DMS114 treated with DMSO at 0.1 percent for 48 hours (cell line): ENCODE measurements around the gene AUTS2.

Experiments used
- DNase-seq: peaks from one replicate; lab custom pipeline; 2025; ENCODE audit not compliant: unreplicated experiment; lab: John Stamatoyannopoulos, UW

AUTS2 gene

DNA sequence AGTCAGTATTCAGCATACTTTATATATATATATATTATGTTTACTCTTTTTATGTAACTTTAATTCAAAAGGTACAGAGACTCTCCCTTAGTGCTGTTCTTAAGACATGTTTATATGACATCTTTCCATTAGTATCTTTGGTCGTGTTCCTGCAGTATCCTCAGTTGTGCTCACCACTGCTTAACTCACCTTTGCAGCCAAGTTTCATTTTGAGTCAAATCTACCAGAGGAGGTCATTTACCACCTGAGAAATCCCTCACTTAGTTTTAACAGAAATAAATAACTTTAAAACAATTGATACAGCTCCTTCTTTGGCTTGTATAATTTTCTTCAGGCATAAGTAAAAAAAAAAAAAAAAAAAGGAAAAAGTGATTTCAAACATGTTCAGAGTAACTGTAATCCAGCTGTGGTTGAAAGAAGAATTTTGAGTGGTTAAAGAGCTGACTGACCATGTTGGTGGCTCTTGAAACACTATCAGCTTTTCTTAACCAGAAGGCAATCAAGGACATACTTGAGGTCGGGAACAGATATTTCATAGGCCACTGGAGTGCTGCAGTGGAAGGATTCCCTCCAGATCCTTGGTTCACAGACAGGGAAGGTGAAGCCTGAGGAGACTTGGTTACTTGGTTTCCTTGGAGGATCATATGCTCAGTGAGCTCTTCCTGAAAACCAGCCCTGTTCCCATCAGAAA is 116.8 kb downstream of the AUTS2 start:
- no peak for DNase-seq

DNA sequence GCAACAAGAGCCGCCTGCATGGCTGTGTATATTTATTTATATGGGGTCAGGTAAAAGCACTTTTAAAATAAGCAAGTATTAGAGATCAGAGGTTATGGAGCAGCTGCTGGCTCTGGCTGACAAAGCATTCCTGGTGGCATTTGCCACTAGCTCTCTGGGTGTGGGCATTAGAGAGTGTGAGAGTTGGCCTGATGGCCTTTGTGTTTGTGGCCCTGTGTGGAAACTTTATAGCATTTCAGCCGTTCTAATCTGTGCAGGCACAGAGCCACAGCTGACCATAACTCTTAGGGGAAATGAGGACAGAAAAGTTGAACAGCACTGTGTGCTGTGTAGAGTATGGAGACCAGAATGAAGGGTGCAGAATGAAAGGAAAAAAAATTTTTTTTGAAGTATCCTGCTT is 118.9 kb downstream of the AUTS2 start:
- no peak for DNase-seq

DNA sequence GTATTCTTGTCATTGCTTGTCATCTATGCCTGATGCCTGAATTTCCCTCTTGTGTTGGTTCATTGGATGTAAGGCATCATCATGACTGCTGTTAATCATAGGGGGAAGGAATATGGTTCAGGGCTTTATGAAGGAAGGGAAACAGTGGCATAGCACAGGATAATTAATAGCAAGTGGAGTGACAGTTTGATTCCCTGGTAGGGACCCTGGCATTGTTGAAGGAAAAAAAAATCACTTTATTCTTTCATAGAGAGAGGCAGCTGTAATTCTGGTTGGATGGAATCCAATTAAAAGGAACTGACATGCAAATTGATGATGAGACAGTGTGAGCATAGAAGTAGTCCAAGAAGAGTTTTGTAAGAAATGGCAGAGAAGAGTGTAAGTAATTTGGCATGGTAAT is 121.4 kb downstream of the AUTS2 start:
- no peak for DNase-seq

DNA sequence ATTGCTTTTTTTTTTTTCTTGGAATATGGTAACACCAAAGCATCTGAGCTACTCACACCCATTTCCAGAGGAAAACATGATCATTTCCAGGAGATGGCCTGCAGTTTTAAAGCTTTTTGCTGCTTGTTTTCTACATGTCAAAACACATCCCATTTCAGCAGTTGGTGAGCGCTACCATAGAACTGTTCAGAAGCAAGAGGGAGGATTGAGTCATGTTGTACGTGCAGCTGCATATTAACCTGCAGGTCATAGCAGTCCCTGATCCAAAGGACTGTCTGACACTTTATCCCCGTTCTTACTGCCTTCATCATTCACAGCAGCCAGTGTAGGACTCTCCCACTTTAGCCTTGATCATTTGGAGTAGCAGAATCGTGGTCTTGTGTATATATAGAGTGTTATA is 124.6 kb downstream of the AUTS2 start:
- no peak for DNase-seq

DNA sequence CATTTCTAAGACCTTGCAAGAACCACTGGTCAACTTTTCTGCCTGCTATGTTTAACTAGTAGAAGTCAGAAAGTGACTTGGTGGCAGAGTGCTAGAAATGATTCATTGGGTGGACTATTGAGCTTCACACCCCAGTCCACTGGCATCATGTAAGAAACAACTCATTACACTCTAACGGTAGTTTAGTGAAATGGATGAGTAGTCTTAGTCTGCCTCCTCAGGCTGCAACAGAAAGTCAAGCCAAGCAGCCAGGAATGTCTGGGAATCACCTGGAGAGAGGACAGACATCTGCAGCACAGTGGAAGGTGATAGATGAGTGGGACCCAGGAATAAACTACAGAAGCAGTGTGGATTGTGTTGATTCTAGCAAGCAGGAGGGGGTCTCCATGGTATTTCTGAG is 125.4 kb downstream of the AUTS2 start:
- no peak for DNase-seq

DNA sequence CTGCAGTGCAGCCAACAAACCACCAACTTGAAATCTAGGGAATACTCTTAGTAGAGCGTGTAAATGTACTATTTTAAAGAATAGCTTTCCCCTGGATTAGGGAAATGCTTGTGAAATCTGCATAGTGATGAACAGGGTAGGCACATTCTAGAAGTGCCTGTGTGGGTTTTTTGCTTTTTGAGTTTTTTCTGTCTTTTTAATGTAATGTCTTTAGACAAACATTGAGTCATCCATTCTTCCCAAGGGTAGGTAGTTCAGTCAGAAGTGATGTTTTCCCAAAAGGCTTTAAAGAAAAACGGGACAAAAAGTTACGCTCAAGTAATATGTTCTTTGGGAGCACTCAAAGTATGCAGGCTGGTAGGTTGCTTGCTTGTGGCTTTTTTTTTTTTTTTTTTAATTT is 130.0 kb downstream of the AUTS2 start:
- DNase-seq = no peak

DNA sequence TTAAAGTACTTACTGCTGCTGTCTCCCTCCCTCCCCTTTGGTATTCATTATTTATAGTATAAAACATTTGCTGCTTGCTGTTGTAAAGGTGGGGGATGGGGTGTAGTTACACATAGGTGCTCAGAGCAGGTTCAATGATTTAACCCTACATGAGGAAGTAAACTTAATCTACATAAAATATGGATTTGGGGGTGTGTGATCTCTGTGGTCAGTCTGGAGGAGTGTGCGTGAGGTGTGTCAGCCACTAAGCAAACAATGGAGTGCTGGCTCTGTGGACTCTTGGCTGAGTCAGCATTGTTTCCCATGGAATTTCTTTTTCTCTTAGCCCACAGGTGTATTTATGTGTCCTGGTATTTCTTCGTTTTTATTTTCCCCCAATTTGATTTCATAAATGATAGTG is 133.9 kb downstream of the AUTS2 start:
- no peak for DNase-seq

DNA sequence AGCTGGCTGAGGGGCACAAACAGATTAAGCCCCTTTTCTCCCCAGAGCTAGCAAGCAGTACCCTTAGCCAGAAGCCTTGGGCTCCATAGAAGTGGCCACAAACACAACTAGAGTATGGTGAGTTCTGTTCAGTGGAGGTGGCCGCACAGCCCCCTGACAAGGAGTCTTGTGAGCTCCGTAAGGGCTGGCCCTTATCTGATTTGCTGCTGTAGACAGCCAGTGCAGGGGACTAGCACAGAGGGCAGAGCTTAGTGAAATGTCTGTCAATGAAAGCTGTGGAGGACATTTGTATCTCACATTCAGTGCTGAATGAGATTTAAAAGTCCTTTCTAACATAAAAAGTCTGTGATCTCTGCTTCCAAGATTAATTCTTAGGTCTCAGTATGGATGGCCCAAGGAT is 137.3 kb downstream of the AUTS2 start:
- no peak for DNase-seq

DNA sequence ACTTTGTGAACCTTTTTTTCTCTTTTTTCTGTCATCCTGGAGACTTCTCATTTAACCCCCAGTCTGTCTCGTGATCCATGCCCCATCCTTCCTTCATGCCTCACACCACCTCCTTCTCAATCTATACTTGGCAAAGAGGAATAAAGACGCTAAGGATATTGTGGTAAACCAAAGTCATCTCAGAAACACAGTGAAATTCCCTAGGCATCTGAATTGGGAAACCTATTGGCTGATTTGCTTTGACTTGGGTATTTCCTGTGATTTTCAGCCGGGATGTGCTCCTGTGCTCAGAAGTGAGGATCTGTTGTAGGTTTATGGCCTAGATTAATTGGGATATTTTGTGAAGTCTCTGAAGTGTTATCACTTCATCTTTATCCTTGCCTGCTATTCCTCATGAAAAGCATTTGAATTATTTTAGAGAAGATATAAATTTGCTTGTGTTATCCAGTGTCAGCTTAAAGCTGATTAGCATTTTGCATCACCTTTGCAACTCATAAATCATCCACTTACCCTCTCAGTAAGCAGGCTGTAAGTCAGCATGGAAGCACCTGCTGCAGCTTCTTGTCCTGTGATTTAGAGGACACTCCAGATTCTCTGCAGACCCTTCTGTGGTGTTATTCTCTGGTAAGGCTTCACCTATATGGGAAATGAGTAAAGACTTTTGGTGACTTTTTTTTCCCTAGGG is 138.0 kb downstream of the AUTS2 start:
- DNase-seq = no peak

DNA sequence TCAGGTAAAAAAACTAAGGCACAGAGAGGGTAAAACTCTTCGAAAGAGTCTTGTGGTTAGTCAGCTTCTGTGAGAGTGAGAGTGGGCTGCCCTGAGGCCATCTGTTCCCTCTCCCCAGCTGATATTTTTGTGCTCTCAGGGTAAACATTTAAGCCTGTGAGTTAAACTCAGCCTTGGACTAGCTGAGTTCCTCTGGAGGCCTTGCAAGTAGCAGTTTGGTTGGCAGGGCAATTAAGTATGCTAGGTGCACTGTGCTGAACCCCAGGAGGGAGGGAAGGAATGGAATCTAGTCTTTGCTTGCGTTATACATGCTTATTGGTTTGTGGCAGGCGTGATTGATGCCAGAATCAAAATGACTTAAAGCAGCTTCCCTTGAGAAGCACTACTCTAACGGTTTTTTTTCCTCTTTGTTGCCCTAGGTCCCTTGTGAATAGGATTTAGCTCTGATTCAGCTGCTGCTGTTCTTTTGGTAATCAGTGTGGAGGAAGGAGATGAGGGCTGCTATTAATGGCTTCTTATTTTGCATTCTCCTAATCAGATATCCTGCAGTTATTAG is 140.2 kb downstream of the AUTS2 start:
- no peak for DNase-seq

DNA sequence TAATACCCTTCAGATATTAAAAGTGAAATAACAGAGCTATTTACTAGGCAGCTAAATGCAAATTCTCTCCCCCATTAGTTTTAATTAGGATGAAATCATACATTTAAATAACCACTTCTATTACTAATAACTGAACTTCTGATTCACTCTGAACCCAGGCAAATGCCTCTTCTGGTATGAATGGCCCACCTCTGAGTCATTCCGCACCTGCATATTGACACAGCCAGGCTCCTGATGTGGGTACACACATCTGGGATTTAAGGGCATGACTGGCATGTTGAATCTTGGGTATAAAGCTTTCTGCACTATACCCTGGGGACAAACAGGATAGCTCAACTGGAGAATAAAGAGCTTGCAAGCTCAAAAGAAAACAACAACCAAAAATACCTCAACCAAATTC is 140.9 kb downstream of the AUTS2 start:
- DNase-seq = no peak

DNA sequence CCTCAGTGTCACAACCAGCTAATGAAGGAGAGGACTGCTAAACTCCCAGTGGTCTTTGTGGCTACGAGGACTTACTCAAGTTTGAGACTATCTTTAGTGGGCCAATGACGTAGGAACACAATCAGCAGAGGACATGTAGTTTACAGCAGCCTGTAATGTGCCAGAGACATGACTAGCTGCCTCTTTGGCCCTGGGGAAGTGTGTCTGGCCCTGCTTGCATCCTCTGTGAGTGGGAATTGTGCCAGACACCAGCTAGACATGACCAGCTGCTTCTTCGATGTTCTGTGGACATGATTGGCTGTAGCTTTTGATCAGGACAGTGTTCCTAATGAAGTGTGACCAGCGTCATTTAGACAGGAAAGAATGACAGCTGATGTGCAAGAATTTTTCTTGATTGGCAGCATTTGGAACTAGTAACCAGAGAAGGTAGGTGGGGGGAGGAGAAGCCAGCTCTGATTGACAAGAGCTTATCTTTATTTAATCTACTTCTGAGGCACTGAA is 141.7 kb downstream of the AUTS2 start:
- DNase-seq = no peak

DNA sequence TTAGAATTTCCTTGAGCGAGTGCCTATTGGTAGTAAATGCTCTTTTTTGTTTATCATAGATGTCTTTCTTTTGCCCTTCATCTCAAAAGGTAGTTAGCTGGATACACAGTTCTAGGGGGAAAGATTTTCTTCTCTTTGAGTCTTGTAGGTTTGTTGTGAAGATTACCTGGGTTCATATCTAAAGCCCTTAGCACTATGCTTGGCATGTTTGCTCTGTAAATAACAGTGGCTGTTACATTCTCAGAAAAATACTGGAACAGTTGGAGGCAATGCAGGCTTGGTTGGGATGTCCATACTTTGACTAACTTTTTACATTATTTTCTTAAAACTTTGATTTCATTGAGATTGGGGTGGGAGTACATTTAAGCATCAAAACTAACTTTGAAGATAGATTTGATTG is 144.0 kb downstream of the AUTS2 start:
- DNase-seq = no peak

DNA sequence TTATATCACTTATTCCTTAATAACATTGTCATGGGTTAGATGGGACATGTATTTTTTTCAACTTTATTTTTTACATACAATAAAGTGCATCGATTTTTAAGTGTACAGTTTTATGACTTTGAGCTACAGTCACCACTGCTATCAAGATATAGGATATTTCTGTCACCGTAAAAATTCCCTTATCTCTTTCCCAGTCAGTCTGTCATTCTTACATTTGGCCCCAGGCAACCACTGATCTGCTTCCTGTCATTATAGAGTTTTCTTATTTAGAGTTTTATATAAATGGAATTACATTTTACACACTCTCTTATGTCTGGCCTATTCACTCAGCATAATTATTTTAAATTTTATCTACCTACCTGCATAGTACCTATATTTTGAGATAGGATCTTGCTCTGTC is 145.2 kb downstream of the AUTS2 start:
- no peak for DNase-seq

DNA sequence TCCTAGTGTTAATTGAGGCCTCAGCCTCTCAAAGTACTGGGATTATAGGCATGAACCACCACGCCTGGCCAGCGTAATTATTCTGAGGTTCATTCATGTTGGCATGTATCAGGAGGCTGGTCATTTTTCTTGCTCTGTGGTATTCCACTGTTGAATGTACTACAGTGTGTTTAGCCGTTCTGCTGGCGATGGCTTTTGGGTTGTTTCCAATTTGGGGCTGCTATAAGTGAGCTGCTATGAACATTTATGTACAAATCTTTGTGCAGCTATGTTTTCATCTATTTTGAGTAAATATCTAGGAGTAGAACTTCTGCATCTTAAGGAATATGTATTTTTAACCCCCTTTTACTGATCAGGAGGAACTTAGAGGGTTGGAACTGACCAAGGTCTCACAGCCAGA is 145.8 kb downstream of the AUTS2 start:
- DNase-seq = no peak

DNA sequence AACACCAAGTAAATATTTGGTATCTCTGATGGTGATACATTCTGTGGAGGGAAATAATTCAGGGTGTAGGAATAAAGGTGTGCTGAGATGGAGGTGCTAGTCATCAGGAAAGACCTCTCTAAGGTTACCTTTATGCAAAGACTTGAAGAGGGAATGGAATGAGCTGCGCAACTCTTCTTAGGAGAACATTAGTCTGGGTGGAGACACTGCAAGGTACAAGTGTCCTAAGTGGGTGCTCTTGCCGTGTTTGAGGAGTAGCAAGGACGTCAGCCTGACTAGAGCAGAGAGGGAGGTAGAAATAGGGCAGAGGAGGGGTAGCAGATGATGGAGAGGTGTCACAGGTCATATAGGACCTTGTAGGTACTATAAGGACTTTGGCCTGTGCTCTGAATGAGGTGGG is 148.1 kb downstream of the AUTS2 start:
- DNase-seq = no peak

DNA sequence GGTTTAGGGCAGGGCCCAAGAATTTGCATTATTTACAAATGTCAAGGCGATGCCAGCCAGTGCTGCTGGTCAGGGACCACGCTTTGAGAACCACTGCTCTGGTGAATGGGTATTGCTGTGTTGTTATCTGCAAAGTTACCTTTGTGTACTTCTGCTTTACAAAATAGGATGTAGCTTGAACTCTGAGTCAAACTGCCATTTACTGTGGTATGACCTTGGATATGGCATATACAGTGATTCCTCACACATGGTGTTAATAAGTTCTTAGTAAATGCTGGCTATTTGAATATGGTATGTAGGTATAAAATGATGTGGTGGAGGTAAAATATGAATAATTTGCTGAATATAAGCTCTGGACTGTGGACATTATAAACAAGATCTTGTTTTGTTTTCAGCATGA is 148.9 kb downstream of the AUTS2 start:
- no peak for DNase-seq

DNA sequence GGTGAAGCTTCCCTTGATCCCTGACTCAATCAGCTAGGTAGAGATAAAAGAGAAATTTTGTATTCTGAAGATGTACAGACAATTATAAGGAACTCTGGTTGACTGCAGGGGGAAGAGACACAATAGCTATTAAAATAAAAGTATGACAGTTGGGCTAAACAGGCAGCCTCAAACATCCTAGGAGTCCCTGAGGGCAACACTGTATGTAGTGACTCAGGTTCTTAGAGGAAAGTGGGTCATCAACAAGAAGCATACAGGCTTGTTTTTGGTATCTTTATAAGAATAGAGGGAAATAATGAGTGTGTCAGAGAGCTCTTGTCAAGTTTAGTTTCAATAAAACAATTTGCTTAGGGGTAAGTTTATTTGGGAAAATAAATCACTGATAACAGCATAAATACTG is 150.3 kb downstream of the AUTS2 start:
- no peak for DNase-seq

DNA sequence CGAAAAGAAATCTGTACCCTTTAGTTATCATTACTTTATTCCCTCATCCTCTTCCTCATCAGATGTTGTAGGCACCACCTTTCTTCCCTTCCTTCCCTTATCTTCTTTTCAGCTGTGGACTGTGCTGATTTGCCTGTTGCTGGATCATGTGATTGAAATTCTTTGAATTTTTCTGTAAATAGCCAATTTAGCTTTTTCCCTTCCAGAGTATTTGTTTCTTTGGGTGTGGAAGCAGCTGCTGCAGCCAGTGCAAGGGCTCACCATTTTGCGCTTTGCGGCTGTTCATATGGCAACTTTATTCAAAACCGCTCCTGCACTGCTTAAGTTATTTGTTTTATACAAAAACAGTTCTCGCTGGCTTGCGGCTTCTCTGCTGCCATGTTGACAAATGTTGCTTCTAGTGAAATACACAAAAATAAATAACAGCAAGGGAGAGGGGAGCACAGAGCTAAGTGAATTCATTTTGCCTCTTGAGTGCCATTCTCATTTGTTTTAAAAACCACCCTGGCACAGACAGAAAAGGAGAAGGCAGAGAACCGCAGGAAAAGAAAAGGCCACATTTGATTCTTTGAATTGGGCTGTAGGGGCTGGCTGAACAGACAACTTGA is 151.2 kb downstream of the AUTS2 start:
- no peak for DNase-seq

DNA sequence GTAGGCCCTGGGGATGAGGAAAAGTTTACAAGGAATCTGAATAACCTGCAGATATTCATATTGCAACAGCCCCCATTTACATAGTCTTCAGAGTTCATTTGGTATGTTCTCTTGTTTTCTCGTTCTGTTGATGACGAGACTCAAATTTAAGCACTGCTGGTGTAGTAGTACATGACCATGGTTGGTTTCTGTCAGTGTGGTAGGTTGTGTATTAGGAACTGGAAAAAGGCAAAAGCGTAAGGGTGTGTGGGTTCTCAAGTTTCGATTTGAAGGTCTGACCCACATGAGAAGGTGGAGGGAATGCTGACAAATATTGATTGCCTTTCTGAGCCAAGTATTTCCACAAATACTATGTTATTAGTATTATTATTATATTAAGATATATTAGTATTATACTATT is 151.7 kb downstream of the AUTS2 start:
- DNase-seq = no peak

DNA sequence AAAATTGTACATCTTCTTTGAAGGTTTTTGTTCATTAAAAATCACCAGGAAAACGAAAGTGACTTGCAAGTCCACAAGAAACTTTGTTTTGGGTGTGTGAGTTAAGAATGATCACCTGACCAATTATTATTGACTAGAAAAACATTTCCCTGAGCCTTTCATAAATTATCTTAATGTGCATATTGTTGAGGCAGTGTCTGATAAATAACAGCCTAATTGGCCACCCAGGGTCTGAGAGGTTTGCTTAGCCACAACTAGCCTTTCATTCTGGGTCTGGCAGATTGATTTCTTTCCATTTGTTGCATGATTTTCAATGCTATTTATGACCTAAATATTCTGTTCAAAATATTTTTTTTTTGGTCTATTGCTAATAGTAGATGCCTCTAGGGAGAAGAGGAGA is 152.8 kb downstream of the AUTS2 start:
- DNase-seq = no peak

DNA sequence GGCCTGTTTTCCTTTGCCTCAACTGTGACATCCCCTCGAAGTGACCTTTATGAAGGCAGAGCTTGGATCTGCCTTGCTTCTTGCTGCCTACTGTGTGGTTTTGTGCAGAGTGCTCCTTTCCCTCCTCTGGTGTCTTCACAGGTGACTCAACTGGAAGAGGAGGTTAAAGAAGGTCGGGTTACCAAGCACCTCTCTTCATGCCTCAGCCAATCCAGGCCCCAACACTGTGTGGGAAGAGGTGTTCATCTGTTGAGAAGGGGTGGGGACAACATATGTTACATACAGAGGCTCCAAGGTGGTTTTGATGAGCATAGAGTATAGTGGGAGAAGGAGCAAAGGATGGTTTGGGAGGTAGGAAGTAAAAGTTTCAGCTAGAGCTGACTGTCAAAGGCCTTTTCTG is 155.7 kb downstream of the AUTS2 start:
- no peak for DNase-seq
